CD14-positive monocyte (primary cell): ENCODE measurements around the gene PRKN. TPM values are rescaled to one million over a fixed set of nuclear protein-coding genes. Genes with fewer than 3 reads are reported as not detected.

Experiments
- DNase-seq, 3 donors: peaks; one replicate each; pipeline ENCODE4 v3.0.0-alpha.2; 2011 to 2022
- H2AFZ ChIP-seq: 2 replicates; pipeline ENCODE4 v1.6.0; 2012; ENCODE audit warnings: mild to moderate bottlenecking, low read depth, low read length, inconsistent platforms; ENCODE audit not compliant: insufficient read depth, poor library complexity, severe bottlenecking
- H3K27ac ChIP-seq, 2 donors: 1 replicate in 1 of 2; 2 replicates in 1 of 2; pipeline ENCODE4 v1.5.1; 2012 to 2013; ENCODE audit warnings: low read length in 2 of 2, control low read depth in 1 of 2, inconsistent platforms in 1 of 2, low read depth in 1 of 2, mild to moderate bottlenecking in 1 of 2
- H3K27me3 ChIP-seq, 2 donors: one replicate each; pipeline versions ENCODE4 v1.6.0 to v1.6.1; 2011 to 2013; ENCODE audit warnings: low read length in 2 of 2; ENCODE audit not compliant: control insufficient read depth in 2 of 2, insufficient read depth in 2 of 2
- H3K36me3 ChIP-seq, 2 donors: replicated peaks in 1 of 2; 1 replicate in 1 of 2; 2 replicates in 1 of 2; pipeline versions ENCODE4 v1.5.1 to v1.6.1; 2012 to 2013; ENCODE audit warnings: low read length in 2 of 2, control low read depth in 1 of 2, inconsistent platforms in 1 of 2, mild to moderate bottlenecking in 1 of 2; ENCODE audit not compliant: insufficient read depth in 2 of 2, control insufficient read depth in 1 of 2
- H3K4me1 ChIP-seq, 2 donors: 1 replicate in 1 of 2; 2 replicates in 1 of 2; pipeline versions ENCODE4 v1.5.1 to v1.6.1; 2012 to 2013; ENCODE audit warnings: low read length in 2 of 2, control low read depth in 1 of 2, inconsistent platforms in 1 of 2, mild to moderate bottlenecking in 1 of 2, moderate library complexity in 1 of 2; ENCODE audit not compliant: insufficient read depth in 2 of 2, control insufficient read depth in 1 of 2
- H3K4me2 ChIP-seq: replicated peaks from 2 replicates; pipeline ENCODE3; 2012; ENCODE audit warnings: low read length, moderate library complexity, mild to moderate bottlenecking; ENCODE audit not compliant: poor library complexity, severe bottlenecking; ENCODE audit errors: extremely low read depth
- H3K4me3 ChIP-seq, 3 experiments: fragments of 200-600 bp in 1 of 3; sonication (generic) in 1 of 3; replicated peaks in 1 of 3; 1 replicate in 2 of 3; 2 replicates in 1 of 3; pipeline ENCODE4 v1.5.1; 2011 to 2013; ENCODE audit warnings: low read length in 3 of 3, mild to moderate bottlenecking in 3 of 3, control low read depth in 2 of 3, low read depth in 2 of 3, inconsistent platforms in 1 of 3, moderate library complexity in 1 of 3
- H3K79me2 ChIP-seq: 2 replicates; pipeline ENCODE4 v1.6.0; 2012; ENCODE audit warnings: mild to moderate bottlenecking, control low read depth, inconsistent platforms, low read length, moderate library complexity; ENCODE audit not compliant: insufficient read depth
- H3K9ac ChIP-seq: 2 replicates; pipeline ENCODE4 v1.6.0; 2017; ENCODE audit warnings: low read length, mild to moderate bottlenecking; ENCODE audit not compliant: insufficient read depth, poor library complexity, severe bottlenecking
- H3K9me3 ChIP-seq, 2 donors: replicated peaks in 1 of 2; 1 replicate in 1 of 2; 2 replicates in 1 of 2; pipeline versions ENCODE4 v1.5.1 to v1.6.1; 2012 to 2013; ENCODE audit warnings: low read length in 2 of 2, control low read depth in 1 of 2; ENCODE audit not compliant: control insufficient read depth in 1 of 2, insufficient read depth in 1 of 2
- H4K20me1 ChIP-seq: 2 replicates; pipeline ENCODE4 v1.6.0; 2012; ENCODE audit warnings: mild to moderate bottlenecking, low read length, control low read depth, moderate library complexity; ENCODE audit not compliant: insufficient read depth
- H3K27ac Mint-ChIP-seq, 7 donors: one replicate each; pipeline ENCODE4 v1.8.0; 2020; ENCODE audit warnings: mild to moderate bottlenecking in 7 of 7, mixed read lengths in 7 of 7, moderate library complexity in 6 of 7, inconsistent platforms in 2 of 7
- H3K27me3 Mint-ChIP-seq, 3 donors: one replicate each; pipeline ENCODE4 v1.8.0; 2021 to 2022; ENCODE audit warnings: low read depth in 3 of 3, mild to moderate bottlenecking in 3 of 3, mixed read lengths in 3 of 3, moderate library complexity in 3 of 3, inconsistent platforms in 1 of 3
- H3K36me3 Mint-ChIP-seq, 2 donors: one replicate each; pipeline ENCODE4 v1.8.0; 2020; ENCODE audit warnings: mixed read lengths in 2 of 2, inconsistent platforms in 1 of 2, mild to moderate bottlenecking in 1 of 2
- H3K4me1 Mint-ChIP-seq: one replicate; pipeline ENCODE4 v1.8.0; 2020; ENCODE audit warnings: mild to moderate bottlenecking, mixed read lengths
- H3K4me3 Mint-ChIP-seq, 2 donors: one replicate each; pipeline ENCODE4 v1.8.0; 2020; ENCODE audit warnings: mild to moderate bottlenecking in 2 of 2, mixed read lengths in 2 of 2, moderate library complexity in 1 of 2
- H3K9me3 Mint-ChIP-seq, 7 donors: one replicate each; pipeline ENCODE4 v1.8.0; 2020 to 2022; ENCODE audit warnings: mixed read lengths in 7 of 7, mild to moderate bottlenecking in 6 of 7, moderate library complexity in 6 of 7, inconsistent platforms in 2 of 7
- WGBS: methylation state at CpG from one replicate; pipeline ENCODE4 v1.1.5; 2013; ENCODE audit warnings: missing lambda C conversion rate; ENCODE audit not compliant: insufficient coverage; 5-methylcytosine and 5-hydroxymethylcytosine counted together
- intact Hi-C, 2 donors: fragments of 100-400 bp; cut with micrococcal nuclease; formaldehyde crosslinking; loops; one replicate each; pipeline versions ENCODE4 v1.15.0 to v1.15.1; 2023
- polyA plus RNA-seq, 3 donors: library from polyadenylated mRNA; depleted of rRNA in 1 of 3; unstranded in 2 of 3; stranded (reverse) in 1 of 3; fragments of 300-500 nt in 2 of 3; fragments of >200 nt in 1 of 3; fragmentation: Illumina TruSeq in 2 of 3; gene quantifications; 1 replicate in 2 of 3; 2 replicates in 1 of 3; pipeline ENCODE4 v1.2.3, GENCODE V29; 2012 to 2021
- TF ChIP-seq, protein P1 (sequence below): fragments of 200-600 bp; IDR thresholded peaks from one replicate; pipeline ENCODE4 v1.8.0; 2022; ENCODE audit warnings: antibody characterized with exemption, mild to moderate bottlenecking

PRKN gene
- polyA plus RNA-seq, 3 donors, result 0.19 to 0.21 TPM; not detected in 1

DNA sequence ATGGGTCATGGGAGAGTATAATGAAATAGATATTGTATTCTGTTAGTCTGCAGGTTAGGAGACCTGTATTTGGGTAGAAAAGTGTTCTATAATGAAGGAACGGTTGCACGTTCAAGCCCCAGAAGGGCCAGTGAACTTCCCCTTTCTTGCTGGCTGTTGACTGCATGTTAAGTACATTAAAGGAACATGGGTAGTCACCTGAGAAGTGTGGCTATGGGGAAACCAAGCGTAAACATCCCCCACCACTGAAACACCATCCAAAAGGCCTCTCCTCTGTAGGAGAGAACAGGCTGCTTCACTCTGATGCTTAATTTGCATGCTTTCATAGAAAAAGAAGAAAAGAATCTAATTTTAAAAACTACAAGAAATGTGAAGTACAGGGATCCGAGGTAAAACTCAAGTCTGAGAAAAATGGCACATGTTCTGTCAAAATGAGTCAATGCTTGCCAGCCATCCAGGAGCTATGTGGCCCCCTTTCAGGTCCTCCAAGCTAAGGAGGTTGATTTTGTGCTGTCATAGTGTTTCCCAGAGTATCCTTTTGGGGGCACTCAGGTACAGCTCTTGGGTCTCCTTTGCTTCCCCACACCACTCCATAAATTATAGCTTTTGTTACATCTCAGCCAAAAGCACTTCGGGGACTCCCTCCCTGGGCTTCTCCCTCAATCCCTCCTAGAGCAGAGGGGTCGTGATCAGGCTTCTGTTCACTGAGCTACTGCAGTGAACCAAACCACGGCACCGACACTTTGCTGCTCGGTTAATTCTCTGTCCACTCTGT, 1170.0 kb downstream of the PRKN start:
- Histone ChIP-seq H3K36me3 (no peaks in the 10 kb centered on the region), H3K27ac (no peak overlapping the region), H2AFZ (no peak overlapping the region), H3K4me1 (no peaks in the 10 kb centered on the region), H3K27me3 (no peaks in the 10 kb centered on the region), H4K20me1 (no peaks in the 10 kb centered on the region), H3K9me3 (peaks cover 6 to 44% of the 10 kb centered on the region in 2 donors), H3K9ac (no peak overlapping the region), H3K4me2 (no peak overlapping the region), H3K4me3 (no peak overlapping the region), H3K79me2 (no peaks in the 10 kb centered on the region)
- 92% methylated on average over 2 of the region's 9 CpGs for WGBS
- H3K4me1 Mint-ChIP-seq, result no peaks in the 10 kb centered on the region
- H3K4me3 Mint-ChIP-seq, result no peak overlapping the region
- intact Hi-C loops, result no loop called here
- H3K27me3 Mint-ChIP-seq, result no peaks in the 10 kb centered on the region
- no peaks in the 10 kb centered on the region for H3K36me3 Mint-ChIP-seq
- TF ChIP-seq, protein P1, sequence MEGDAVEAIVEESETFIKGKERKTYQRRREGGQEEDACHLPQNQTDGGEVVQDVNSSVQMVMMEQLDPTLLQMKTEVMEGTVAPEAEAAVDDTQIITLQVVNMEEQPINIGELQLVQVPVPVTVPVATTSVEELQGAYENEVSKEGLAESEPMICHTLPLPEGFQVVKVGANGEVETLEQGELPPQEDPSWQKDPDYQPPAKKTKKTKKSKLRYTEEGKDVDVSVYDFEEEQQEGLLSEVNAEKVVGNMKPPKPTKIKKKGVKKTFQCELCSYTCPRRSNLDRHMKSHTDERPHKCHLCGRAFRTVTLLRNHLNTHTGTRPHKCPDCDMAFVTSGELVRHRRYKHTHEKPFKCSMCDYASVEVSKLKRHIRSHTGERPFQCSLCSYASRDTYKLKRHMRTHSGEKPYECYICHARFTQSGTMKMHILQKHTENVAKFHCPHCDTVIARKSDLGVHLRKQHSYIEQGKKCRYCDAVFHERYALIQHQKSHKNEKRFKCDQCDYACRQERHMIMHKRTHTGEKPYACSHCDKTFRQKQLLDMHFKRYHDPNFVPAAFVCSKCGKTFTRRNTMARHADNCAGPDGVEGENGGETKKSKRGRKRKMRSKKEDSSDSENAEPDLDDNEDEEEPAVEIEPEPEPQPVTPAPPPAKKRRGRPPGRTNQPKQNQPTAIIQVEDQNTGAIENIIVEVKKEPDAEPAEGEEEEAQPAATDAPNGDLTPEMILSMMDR, result no peak
- peaks cover 4 to 19% (median 14%) of the 10 kb centered on the region in 7 donors for H3K9me3 Mint-ChIP-seq
- DNase-seq, result no peak
- no peak overlapping the region for H3K27ac Mint-ChIP-seq

DNA sequence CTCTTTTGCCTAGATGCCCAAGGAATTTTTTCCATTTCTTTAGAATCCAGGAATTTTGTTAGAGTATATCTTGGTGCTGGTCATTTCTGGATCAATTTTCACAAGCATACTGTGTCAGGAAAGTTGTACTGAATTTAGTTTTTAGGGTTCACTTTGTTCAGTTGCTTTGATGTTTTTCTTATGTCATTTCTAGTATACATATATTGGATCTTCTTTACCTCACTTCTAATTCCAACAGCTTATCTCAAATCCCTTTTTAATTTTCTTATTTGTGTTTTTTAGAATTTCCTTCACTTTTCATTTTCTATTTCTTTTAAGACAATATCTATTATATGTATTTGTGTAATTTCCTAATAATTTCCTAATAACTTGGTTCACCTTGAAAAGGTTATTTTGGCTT, 1172.7 kb downstream of the PRKN start:
- no peak overlapping the region for H3K27ac Mint-ChIP-seq
- no peak overlapping the region for H3K27ac ChIP-seq
- DNase-seq, result no peak
- peaks cover 14 to 35% (median 25%) of the 10 kb centered on the region in 7 donors for H3K9me3 Mint-ChIP-seq
- H2AFZ ChIP-seq, result no peak overlapping the region
- H3K27me3 Mint-ChIP-seq, result peaks cover 1% of the 10 kb centered on the region in 3 donors
- no peaks in the 10 kb centered on the region for H3K4me1 ChIP-seq
- H3K4me2 ChIP-seq, result no peak overlapping the region
- no peaks in the 10 kb centered on the region for H3K36me3 ChIP-seq
- intact Hi-C loops, result no loop called here
- H3K27me3 ChIP-seq, result no peaks in the 10 kb centered on the region
- peaks cover 21 to 43% of the 10 kb centered on the region in 2 donors for H3K9me3 ChIP-seq
- no peaks in the 10 kb centered on the region for H3K36me3 Mint-ChIP-seq
- H3K79me2 ChIP-seq, result no peaks in the 10 kb centered on the region
- H3K4me3 Mint-ChIP-seq, result no peak overlapping the region
- H3K4me1 Mint-ChIP-seq, result no peaks in the 10 kb centered on the region
- H4K20me1 ChIP-seq, result no peaks in the 10 kb centered on the region
- H3K9ac ChIP-seq, result no peak overlapping the region
- TF ChIP-seq, protein P1, result no peak
- no peak overlapping the region for H3K4me3 ChIP-seq
